Right renal cortex interstitium (tissue), 3 donors: ENCODE measurements around the gene EDARADD. TPM values are rescaled to one million over a fixed set of nuclear protein-coding genes. Genes with fewer than 3 reads are reported as not detected.
"Not testable (repeated sequence)": the region's sequence is repeated elsewhere in the genome, so short reads cannot be mapped to it uniquely, and the experiment has no call there.

ENCODE experiments used
- DNase-seq, 3 donors: peaks; one replicate each; pipeline ENCODE4 v3.0.0-alpha.2; 2013; ENCODE audit warnings: low read depth in 3 of 3, low spot score in 2 of 3
- polyA plus RNA-seq, 3 donors: library from polyadenylated mRNA; unstranded; fragments of 120-200 nt; gene quantifications; one replicate each; pipeline ENCODE4 v1.2.1, GENCODE V29; 2013; ENCODE audit not compliant: insufficient read length in 3 of 3

Gene EDARADD
- 1 to 10 TPM; 7.0 to 7.8 (median 7.6) TPM for polyA plus RNA-seq

- DNase-seq: no peak
These were observed at the start of gene EDARADD for GRCh38 chr1:236393681-236394481. EDARADD (plus strand) TSS chr1:236394286; CDS start chr1:236394445, 159 bp downstream.

- no peak for DNase-seq
These were observed 48.4 kb upstream of the EDARADD start for GRCh38 chr1:236345728-236346127.

GRCh38 chr1:236348071-236348470, 46.0 kb upstream of the EDARADD start:
- no peak for DNase-seq

- DNase-seq: no peak
These were observed 43.8 kb upstream of the EDARADD start for GRCh38 chr1:236350308-236350707.

GRCh38 chr1:236351875-236352573, 42.1 kb upstream of the EDARADD start:
- no peak for DNase-seq

- DNase-seq: not testable (repeated sequence)
These were observed 41.3 kb upstream of the EDARADD start for GRCh38 chr1:236352747-236353146.

GRCh38 chr1:236353813-236354212, 40.3 kb upstream of the EDARADD start:
- no peak for DNase-seq

- DNase-seq: no peak
These were observed 39.5 kb upstream of the EDARADD start for GRCh38 chr1:236354330-236355147.

- DNase-seq: no peak
These were observed 37.9 kb upstream of the EDARADD start for GRCh38 chr1:236356141-236356540.

- no peak for DNase-seq
These were observed 32.0 kb upstream of the EDARADD start for GRCh38 chr1:236361909-236362590.

GRCh38 chr1:236363237-236363636, 30.8 kb upstream of the EDARADD start:
- no peak for DNase-seq

GRCh38 chr1:236365999-236366570, 28.0 kb upstream of the EDARADD start:
- no peak for DNase-seq

- DNase-seq: not testable (repeated sequence)
These were observed 27.4 kb upstream of the EDARADD start for GRCh38 chr1:236366681-236367080.

- DNase-seq: no peak
These were observed 23.7 kb upstream of the EDARADD start for GRCh38 chr1:236370420-236370819.

- no peak for DNase-seq
These were observed 23.0 kb upstream of the EDARADD start for GRCh38 chr1:236371083-236371482.

GRCh38 chr1:236377832-236378535, 16.1 kb upstream of the EDARADD start:
- DNase-seq: no peak

GRCh38 chr1:236381565-236382158, 12.4 kb upstream of the EDARADD start:
- DNase-seq: no peak

- DNase-seq: no peak
These were observed 5.8 kb upstream of the EDARADD start for GRCh38 chr1:236388332-236388731.

GRCh38 chr1:236389253-236389652, 4.8 kb upstream of the EDARADD start:
- no peak for DNase-seq
